ENCODE data around the gene ARHGAP8.

ARHGAP8 gene

DNA sequence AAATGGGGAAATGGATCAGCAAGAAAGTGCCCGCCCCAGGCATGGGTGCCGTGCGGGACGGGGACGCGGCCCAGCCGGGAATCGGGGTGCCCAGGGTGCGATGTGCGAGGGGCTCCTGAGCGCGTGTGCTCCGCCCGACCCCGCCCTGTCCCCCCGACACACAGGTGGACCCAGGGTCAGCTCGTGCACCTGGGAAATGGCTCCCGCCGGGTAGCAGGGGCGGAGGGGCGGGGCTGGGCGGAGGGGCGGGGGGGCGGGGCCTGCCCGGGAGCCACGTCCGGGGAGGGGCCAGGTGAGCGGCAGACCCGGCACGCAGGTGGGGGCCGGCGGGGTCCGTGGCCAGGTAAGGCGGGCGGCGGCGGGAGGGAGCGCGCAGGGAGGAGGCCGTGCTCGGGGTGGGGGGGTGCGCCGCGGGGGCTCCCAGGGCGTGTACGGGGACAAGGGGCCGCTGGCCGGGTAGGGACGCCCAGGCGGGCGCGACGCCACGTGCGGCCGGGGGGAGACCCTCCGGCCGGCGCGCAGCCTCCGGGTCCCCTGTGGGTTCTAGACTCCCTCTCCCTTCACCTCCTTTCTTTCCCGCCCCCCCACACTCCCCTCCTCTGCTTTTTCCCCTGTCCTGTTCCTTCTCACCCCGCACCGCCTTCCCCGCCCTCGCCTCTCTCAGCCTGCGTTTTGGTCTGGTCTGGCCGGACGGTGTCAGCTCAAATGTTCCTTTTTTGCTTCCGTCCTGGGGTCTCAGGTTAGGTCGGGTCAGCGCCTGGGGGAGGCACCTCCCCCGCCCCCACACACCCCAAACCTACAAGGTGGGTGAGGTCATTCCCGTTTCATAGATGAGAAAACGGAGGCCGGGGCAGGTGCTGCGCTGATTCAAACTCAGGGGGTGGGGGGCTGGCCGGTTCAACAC lies at the start of gene ARHGAP8:
Gene ARHGAP8 (plus strand): TSS at position 291 of the 904 bp plus-strand sequence. CDS start 33,953 bp downstream, outside the sequence.
- in situ Hi-C loops (cut with MboI; ENCODE audit: low sequenced_read_pairs) = no loop called here

DNA sequence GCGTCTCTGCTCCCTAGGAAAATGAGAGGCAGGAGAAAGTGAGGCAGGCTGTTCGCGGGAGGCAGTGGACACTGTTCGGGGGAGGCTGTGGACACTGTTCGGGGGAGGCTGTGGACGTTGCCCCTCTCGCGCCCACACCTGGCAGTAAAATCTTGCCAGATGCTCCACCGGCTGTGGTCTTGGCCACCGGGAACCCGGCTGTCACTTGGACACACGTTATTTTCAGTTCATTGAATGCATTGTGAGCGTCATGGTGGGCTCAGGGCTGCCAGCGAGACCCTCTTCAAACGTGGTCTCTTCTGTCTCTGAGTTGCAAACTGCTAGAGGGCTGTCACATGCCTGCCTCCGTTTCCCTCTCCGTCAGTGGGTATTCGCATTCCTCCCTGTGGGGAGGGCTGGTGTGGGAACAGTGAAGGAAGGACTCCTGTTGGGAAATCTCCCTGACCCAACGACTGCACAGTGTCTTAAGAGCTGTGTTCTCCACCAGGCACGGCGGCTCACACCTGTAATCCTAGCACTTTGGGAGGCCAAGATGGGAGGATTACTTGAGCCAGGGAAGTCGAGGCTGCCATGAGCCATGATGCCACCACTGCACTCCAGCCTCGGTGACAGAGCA lies 49.0 kb upstream of the ARHGAP8 start:
- in situ Hi-C loops (cut with MboI; ENCODE audit: low sequenced_read_pairs) = no loop called here

DNA sequence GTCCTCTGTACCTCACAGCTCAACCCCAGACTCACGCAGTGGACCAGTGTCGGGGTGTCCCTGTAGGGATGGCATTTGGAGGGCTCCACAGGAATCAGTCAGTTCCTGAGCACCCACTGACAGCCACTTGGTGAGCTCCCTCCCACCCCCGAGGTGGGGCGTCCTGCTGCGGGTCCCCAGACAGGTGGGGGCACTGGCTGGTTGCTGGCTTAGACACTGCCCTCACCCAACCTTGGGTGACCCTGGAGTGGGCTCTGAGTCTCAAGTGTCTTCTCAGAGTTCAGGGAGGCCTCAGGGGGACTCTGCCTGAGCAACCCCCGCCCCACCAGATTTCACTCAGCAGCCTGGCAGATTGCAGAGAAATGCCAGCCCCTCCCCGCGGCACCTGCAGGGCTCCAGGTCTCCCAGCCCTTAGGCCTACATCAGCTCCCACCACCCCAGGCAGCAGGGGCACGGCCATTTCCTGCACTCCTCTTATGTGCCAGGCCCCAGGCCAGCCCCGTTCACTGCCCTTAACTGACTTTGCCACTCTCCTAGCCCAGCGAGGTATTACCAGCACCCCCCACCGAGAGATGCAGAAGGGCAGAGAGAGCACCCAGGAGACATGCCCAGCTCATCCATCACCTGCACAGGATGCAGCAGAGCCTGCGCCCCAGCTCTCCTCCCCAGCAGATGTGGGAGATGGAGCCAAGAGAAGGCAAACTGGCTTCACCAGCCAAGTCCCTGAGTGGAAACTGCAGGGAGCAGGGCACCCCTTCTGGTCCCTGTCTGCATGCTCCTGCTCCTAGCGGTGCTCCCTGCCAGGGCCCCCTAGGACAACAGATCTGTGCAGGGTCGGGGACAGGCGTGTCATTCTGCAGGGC lies 48.0 kb upstream of the ARHGAP8 start:
- in situ Hi-C loops (cut with MboI; ENCODE audit: low sequenced_read_pairs) = no loop called here

DNA sequence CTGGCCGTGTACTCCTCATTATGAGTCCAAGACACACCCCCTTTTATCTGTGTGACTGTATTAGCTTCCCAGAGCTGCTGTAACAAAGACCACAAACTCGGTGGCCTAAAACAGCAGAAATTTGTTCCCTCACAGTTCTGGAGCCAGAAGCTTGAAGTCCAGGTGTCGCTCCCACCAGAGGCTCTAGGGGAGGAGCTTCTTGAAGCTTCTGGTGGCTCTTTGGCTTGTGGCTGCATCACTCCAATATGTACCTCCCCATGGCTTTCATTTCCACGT lies 47.4 kb upstream of the ARHGAP8 start:
- in situ Hi-C loops (cut with MboI; ENCODE audit: low sequenced_read_pairs) = no loop called here

DNA sequence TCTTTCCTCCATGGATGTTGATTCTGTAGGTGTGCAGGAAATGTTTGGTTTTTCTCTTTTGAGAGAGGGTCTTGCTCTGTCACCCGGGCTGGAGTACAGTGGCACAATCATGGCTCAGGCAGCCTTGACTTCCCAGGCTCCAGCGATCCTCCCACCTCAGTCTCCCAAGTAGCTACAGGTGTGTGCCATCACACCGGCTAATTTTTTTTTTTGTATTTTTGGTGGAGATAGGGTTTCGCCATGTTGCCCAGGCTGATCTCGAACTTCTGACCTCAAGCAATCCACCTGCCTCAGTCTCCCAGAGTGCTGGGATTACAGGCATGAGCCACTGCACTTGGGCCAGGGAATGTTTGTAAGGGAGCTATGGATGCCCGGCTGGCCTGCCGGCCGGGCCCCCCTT lies 45.9 kb upstream of the ARHGAP8 start:
- in situ Hi-C loops (cut with MboI; ENCODE audit: low sequenced_read_pairs) = no loop called here

DNA sequence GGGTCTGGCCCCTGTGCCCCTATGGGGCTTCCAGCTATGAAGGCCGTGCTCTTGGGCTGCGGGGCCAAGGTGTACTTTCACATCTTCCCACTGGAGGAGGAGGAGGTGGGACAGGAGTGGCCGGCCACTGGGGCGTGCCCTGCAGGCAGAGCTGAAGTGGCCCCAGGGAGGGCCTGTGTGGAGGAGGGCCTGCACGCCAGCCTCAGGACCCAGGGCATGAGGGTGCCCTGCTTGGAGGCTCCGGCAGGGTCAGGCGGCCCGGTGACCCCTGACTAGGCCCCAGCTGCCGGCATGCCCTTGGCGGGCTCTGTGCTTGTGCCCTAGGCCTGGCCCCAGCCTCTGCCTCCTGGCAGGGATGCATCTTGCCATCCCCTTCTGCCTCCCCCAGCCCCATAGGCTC lies 45.2 kb upstream of the ARHGAP8 start:
- in situ Hi-C loops (cut with MboI; ENCODE audit: low sequenced_read_pairs) = no loop called here

DNA sequence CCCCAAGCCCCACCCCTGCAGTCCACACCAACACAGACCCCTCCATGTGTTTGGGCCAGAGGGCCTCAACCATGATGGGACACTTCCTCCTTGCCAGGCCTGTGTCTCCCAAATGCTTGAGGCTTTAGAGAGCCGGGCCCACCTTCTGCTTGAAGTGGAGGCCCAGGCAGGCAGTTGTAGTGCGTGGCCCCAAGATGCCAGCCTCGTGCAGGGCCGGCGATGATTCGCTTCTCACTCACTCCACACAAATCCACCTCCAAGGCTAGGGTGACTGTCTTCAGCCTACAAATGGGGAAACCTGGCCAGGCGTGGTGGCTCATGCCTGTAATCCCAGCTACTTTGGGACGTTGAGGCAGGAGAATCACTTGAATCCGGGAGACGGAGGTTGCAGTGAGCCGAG lies 44.6 kb upstream of the ARHGAP8 start:
- in situ Hi-C loops (cut with MboI; ENCODE audit: low sequenced_read_pairs) = no loop called here

DNA sequence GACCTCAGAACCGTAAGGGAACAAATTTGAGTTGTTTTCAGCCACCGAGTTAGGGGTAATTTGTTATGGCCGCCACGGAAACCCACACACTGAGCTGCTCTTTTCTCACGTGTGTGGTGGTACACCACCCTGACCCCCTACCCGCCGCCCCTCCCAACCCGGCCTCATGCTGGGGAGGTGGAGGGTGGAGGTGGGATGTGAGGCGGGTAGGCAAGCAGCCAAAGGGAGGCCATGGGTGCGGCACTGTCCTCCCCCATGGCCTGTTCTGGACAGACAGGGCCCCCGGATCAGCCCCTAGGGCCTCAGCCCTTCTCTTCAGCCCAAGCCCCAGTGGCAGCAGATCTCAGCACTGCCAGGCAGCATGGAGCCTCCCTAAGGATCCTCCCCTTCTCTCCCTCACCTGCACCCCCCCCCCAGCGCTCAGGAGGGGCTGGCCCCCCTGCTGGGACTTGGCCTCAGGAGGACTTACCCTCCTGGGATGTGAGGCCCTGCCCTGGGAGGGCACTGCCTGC lies 42.4 kb upstream of the ARHGAP8 start:
- in situ Hi-C loops (cut with MboI; ENCODE audit: low sequenced_read_pairs) = no loop called here

DNA sequence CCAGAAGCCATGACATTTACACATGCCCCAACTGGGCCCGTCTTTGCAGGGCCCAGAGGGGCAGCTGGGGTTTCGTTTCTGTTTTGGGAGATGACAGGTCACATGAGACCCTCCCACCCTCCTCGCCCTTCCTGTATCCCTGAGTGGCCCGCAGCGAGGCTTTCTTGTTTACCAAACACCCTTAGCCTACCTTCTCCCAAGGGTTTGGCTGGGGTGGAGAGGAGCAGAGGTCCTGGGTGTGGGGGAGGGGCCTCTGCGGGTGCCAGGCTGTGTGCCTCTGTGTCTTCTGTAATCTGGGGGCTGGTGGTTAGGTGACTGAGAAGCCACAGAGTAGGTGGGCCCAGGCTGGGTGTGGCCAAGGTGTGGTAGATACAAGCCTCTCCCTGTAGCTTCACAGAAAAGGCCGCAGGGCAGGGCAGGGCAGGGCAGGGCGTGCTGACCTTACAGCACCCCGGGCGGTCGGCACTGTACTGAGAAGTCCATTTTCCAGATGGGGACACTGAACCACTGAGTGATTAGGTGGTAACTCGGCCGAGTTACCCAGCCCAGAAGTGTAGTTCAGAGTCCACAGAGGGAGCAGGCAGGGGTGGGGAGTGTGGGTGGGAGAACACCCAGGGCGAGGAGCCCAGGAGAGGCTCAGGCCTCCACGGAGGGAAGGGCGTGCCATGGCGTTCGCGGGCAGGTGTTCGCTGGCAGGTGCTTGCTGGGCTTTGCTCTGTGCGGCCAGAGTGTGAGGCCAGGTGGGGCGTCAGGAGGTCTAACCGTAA lies 41.7 kb upstream of the ARHGAP8 start:
- in situ Hi-C loops (cut with MboI; ENCODE audit: low sequenced_read_pairs) = no loop called here

DNA sequence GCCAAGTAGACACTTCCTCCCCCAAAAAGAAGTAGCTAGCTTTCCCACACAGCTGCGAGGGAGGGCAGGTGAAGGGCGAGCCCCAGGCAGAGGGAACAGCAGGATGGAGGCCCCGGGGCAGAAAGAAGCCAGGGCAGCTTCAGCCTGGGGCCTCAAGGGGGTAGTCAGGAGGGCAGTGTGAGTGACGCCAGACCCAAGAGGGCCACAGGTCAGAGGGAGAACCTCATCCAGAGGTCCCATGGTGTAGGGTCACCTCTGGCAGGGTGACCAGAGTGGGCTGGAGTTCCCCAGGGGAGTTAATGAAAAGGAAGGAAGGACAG lies 41.2 kb upstream of the ARHGAP8 start:
- in situ Hi-C loops (cut with MboI; ENCODE audit: low sequenced_read_pairs) = no loop called here

DNA sequence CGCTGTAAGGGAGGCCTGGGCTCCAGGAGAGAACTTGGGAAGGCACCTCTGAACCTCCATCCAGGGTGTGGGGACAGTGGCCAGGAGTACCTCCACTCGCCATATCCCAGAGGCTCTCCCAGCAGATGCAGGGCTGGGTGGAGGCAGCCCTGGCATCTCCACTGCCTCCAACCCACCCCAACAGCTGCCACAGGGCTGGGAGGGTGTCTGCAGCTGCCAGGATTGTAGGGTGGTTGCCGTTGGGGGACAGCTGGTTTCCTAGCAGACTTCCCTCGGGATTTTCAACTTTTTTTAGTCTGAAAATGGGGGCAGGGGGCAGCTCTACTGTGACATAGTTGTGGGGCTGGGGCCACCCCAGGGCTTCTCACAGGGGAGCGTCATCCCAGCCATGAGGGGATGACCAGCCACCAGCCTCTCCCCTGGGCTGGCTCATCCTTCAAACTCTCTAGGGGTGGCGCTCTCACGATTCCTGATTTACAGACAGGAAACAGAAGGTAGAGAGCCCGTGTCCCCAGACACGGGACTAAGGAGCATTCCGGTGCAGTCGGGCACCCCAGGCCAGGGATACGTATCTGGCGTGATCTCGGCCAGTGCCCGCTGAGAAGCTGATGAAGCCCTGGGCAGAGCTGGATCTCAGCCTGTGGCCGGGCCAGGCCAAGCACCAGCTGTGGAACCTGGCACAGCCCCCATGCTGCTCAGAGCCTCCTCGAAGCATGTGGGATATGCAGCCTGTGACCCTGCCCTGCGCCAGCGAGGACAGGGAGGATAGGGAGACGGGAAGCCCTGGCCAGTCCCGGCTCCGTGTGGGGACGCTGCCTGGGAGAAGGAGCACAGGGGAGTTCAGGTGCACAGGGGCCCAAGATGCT lies 40.5 kb upstream of the ARHGAP8 start:
- in situ Hi-C loops (cut with MboI; ENCODE audit: low sequenced_read_pairs) = no loop called here

DNA sequence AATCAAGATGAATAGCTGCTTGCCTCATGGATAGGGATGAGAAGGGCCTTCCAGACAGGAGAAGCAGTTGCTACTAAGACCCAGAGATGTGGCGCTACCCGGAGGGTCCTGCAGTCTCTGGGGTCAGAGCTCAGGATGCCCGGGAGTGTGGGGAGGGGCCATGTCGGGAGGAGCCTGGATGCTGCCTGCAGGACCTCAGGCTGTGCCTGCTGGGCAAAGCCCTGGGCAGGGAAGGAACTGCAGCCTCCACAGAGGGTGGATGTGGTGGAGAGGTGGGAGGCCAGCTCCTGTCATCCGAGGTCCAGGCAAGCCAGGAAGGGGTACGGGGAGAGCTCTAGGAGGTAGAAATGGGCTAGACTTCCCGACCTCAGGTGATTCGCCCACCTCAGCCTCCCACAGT lies 39.4 kb upstream of the ARHGAP8 start:
- in situ Hi-C loops (cut with MboI; ENCODE audit: low sequenced_read_pairs) = no loop called here

DNA sequence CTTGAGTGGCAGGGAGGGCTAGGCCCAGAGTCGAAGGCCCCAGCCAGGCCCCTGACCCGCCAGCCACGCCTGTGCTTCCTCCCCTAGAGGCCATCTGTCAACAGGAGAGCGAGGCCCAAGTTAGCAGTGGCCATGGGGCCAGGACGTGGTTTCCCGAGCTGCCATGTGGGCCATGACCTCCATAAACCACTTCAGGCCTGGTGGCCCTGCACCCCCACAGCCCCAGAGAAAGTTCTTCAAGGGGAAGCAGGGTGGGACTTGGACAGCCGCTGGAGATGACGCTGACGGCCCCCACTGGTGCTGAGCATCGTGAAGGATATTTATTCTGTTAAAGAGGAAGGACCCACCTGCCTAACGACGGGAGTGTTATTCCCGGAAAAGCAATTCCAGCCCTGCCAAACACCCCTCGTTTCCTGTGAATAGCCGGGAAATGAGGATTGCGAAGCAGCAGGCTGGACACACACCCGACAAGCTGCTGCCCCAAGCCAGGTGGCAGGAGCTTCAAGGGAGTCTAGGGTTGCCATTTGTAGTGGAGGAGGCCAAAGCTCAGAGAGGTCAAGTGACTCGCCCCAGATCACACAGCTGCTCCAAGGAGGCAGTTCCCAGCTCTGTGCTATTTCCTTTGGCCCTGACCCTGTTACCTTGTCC lies 37.5 kb upstream of the ARHGAP8 start:
- in situ Hi-C loops (cut with MboI; ENCODE audit: low sequenced_read_pairs) = no loop called here

DNA sequence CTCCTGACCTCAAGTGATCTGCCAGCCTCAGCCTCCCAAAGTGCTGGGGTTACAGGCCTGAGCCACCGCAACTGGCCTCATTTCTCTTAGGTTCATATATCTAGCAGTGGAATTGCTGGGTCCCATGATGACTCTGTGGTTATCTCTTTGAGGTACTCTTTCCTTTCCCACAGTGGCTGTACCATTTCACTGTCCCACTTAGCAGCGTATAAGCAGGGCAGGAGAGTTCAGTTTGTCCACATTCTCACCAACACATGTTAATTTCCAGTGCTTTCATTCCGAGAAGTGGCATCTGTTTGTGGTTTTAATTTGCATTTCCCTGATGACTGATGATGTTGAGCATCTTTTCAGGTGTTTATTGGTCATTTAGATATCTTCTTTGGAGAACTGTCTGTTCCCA lies 34.0 kb upstream of the ARHGAP8 start:
- in situ Hi-C loops (cut with MboI; ENCODE audit: low sequenced_read_pairs) = no loop called here

DNA sequence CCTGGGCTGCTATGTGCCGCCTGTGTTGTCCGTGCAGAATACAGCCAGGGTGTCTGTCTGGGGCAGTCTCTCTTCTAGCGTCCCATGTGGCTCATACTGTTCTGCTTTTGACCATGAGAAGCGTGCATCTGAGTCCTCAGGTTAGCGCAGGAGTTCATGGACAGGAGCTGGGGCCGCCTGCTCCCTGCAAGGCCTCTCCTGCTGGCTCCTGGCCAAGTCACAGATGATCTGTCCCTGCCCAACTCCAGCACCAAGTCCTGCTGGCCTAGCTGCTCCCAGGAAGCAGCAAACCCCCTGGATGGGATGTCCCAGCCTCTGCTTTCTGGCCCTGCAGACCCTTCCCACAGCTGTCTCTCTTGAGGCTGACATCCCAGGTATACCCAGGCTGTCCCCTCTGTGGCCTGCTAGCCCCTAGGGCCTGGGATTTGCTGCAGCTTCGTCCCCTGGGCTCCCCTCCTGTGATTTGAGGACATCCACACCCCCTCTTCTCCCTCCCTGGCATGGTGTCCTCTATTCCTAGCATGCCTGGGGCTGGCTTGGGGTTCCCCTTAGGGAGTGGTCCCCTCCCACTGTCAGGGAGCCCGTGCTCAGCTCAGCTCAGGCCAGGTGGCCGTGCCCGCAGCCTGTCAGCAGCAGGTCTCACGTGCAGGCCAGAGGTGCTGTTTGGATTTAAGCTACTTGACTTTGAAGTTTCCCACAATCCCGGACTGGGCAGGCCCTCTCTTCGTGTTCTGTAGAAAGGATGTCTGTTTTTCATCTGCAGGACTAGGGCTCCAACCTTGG lies 32.6 kb upstream of the ARHGAP8 start:
- in situ Hi-C loops (cut with MboI; ENCODE audit: low sequenced_read_pairs) = no loop called here

DNA sequence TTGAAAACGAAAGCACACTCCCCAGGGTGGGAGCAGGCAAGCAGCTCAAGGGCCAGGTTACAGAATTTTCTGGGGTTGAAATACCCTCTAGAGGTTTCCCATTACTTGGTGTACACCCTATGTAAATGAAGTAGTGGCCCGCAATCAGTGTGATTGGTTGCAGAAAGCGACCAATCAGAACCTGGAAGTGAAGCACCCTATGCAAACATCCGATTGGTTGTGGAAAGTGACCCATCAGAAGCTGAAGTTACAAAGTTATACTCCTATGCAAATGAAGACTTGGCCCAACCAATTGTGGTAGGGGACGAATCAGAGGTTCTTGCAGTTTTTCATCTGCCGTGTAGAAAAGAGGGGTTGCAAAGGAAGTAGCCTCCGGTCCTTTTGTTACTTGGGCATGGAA lies 31.2 kb upstream of the ARHGAP8 start:
- in situ Hi-C loops (cut with MboI; ENCODE audit: low sequenced_read_pairs) = no loop called here

DNA sequence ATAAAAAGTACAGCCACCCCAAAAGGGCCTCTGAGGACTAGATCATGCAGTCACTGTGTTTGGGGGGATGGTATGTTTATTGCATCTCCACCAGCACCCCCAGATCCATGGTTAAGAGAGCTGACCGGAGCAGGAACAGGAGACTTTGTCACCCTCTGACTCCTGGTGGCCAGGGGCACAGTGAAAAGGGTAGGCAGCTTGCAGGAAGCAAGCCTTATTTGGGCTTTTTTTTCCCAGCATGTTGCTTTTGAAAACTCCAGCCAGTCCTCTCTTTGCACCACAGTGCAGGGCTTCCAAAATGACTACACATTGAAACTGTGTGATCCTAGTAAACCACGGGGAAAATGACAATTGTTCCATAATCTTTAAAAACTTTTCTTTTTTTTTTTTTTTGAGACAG lies 29.8 kb upstream of the ARHGAP8 start:
- in situ Hi-C loops (cut with MboI; ENCODE audit: low sequenced_read_pairs) = no loop called here

DNA sequence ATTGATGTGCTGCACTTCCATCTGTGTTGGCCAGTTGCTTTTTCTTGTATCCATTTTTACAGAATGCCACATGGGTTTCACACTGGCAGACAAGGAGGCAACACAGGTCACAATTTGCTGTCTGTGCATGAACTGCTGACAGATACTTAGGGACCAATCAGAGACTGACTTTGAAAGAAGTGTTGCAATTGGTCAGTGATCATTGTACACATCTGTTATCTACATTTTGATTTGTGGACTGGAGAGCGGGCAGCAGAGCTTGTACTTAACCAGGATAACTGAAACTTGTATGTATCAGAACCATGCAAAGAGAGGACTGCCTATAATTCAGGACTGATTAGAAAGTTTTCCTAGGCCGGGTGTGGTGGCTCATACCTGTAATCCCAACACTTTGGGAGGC lies 28.6 kb upstream of the ARHGAP8 start:
- in situ Hi-C loops (cut with MboI; ENCODE audit: low sequenced_read_pairs) = no loop called here

DNA sequence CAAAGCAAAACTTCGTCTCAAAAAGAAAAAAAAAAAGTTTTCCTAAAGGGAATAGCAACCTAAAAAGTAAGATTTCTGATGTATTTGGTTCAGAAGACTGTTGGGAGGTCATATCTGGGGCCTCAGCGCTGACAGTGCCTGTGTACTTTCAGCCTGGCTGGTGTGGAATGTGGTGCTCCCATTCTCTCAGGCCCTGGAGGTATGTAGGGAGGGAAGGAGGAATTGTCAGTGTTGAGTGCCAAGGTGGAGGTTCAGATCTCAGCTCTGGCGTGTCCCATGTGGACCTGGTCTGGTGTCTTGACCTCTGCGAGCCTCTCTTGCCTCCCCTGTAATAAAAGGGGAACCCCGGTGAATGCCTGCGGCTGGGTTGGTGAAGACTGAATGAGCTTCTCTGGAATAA lies 28.0 kb upstream of the ARHGAP8 start:
- in situ Hi-C loops (cut with MboI; ENCODE audit: low sequenced_read_pairs) = no loop called here
